G401 (cell line): ENCODE results near the gene SLC39A11. TPM values are rescaled to one million over a fixed set of nuclear protein-coding genes. Genes with fewer than 3 reads are reported as not detected.

Experiments
- DNase-seq: peaks from one replicate; pipeline ENCODE4 v3.0.0-alpha.2; 2015; ENCODE audit warnings: low spot score
- in situ Hi-C: cut with HindIII; loops from 2 replicates; pipeline ENCODE4 v1.10.0; 2016; ENCODE audit warnings: low sequenced_read_pairs, mixed read lengths
- total RNA-seq: library from RNA; depleted of rRNA; stranded (reverse); fragments of >200 nt; shearing (Covaris generic); gene quantifications from 2 replicates; pipeline ENCODE4 v1.2.3, GENCODE V29; 2014

The SLC39A11 gene
- total RNA-seq, 1 experiment from 2014 or later = 4.1 TPM

- no peak for DNase-seq
- in situ Hi-C loops = no loop called here
These were observed 474.9 kb downstream of the SLC39A11 start for GRCh38 chr17:72617557-72617956.

DNA sequence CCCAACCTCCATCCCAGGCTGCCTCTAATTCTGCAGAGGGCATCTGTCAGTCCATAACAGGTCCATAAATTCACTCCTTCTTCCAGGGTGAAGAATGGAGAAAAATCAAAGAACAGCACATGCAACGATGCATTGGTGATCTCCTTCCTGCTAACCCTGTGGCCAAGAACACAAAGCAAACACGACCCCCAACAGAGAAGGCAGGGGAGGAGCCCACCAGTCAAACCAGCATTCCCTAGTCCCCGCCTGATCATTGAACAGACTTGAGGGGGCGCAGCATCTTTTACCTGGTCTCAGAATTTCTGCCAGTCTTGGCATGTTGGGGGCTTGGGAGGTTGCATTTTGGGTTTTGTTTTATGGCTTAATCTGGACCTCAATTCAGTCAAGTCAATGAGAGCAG is 476.0 kb downstream of the SLC39A11 start:
- in situ Hi-C loops = no loop called here
- no peak for DNase-seq

- no peak for DNase-seq
- in situ Hi-C loops = no loop called here
These were observed 476.9 kb downstream of the SLC39A11 start for GRCh38 chr17:72615627-72615991.

DNA sequence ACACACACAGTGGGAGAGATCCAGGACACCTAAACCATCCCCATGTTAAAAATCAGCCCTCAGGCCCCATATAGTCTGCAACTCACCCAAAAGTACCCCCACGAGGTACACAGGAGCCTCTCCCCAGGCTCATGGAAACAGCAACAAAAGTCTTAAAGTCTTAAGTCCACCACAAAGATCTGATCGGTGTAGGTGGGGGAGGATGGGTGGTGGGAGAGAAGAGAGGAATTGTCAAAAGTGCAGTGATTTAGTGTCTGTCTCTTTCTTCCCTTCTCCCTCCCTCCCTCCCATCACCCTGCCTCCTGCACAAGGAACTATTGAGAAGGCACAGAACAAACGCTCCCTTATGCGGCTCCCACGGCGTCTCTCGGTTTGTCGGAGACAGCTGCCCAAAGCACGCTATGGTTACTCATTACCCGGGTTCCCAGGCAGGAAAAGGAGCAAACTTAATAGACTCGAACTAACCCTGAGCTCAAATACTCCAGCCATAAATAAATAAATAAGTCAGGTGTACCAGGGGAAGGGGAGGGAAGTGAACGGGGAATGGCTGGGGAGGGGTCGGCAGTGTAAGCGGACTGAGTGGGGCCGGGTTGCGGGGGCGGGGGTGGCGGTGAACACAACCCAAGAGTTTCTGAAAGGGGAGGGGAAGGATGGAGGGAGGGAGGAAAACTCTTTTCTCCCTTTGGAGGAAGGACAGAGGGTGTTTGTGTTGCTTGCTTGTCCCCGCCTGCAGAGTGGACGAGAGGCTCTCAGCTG is 477.4 kb downstream of the SLC39A11 start:
- in situ Hi-C loops = no loop called here
- DNase-seq = peak; percentile 19

GRCh38 chr17:72614476-72614870 is 478.0 kb downstream of the SLC39A11 start:
- DNase-seq = no peak
- in situ Hi-C loops = no loop called here

GRCh38 chr17:72613806-72614292 is 478.6 kb downstream of the SLC39A11 start:
- in situ Hi-C loops = no loop called here
- DNase-seq = no peak

- no peak for DNase-seq
- in situ Hi-C loops = no loop called here
These were observed 479.1 kb downstream of the SLC39A11 start for GRCh38 chr17:72613396-72613795.

- in situ Hi-C loops = no loop called here
- DNase-seq = no peak
These were observed 481.3 kb downstream of the SLC39A11 start for GRCh38 chr17:72611172-72611571.

DNA sequence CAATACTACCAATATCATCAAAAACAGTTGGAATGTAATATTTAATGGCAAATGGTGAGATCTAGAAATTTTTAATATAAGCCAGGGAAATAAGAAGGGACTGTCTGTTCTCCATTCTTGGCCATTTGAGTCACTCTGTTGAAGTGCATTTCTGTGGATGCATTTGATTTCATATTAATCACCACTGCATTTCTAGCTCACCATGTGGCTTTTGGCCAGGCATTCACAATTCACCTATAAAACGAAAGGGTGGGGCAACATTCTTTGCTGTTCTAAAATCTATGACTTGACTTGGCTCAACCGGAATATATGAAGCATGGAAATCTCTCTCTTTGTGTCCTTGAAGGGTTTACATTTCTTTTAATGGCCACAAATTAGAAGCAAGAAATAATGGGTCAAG is 483.0 kb downstream of the SLC39A11 start:
- no peak for DNase-seq
- in situ Hi-C loops = no loop called here

- in situ Hi-C loops = no loop called here
These were observed 484.1 kb downstream of the SLC39A11 start for GRCh38 chr17:72608436-72608835.

DNA sequence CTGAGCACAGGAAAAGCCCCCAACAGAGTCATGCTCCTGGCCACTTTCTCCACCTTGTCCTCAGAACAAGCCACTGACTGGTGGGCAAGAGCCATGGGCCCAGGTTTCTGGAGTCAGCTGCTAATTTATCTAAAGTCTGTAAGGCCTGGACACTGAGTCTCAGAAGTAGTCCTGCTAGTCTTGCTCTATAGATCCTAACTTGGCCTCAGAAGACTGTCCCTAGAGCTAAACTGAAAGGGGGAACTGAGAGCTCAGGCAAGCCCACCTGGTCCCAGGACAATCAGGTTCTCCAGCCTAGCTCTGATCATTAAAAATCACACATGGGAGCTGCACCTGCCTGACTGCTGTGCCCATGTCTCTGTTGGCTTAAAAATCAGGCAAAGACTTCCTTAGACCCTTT is 485.8 kb downstream of the SLC39A11 start:
- no peak for DNase-seq
- in situ Hi-C loops = no loop called here

More at GRCh38 chr17:72608436-72608835, 484.1 kb downstream of the SLC39A11 start:
- DNase-seq = no peak

DNA sequence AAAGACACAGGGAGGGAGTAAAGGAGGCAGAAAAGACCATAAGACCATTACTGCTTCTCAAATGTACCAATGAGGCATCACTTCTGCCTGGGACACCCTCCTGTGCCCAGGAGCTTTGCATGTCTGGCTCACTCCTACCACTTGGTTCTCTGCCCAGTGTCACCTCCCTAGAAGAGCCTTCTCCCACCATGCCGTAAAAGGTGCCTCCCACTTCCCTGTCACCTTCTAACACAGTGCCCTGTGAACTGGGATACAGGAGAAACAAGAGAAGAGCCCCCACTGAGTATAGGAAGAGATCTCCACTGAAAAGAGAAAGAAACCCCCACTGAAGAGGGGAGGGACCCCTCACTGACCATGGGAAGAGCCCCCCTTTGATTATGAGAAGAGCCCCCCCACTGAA is 486.9 kb downstream of the SLC39A11 start:
- no peak for DNase-seq
- in situ Hi-C loops = no loop called here

- no peak for DNase-seq
- in situ Hi-C loops = no loop called here
These were observed 488.0 kb downstream of the SLC39A11 start for GRCh38 chr17:72604518-72604917.

GRCh38 chr17:72603420-72604242 is 488.9 kb downstream of the SLC39A11 start:
- DNase-seq = no peak
- in situ Hi-C loops = no loop called here

DNA sequence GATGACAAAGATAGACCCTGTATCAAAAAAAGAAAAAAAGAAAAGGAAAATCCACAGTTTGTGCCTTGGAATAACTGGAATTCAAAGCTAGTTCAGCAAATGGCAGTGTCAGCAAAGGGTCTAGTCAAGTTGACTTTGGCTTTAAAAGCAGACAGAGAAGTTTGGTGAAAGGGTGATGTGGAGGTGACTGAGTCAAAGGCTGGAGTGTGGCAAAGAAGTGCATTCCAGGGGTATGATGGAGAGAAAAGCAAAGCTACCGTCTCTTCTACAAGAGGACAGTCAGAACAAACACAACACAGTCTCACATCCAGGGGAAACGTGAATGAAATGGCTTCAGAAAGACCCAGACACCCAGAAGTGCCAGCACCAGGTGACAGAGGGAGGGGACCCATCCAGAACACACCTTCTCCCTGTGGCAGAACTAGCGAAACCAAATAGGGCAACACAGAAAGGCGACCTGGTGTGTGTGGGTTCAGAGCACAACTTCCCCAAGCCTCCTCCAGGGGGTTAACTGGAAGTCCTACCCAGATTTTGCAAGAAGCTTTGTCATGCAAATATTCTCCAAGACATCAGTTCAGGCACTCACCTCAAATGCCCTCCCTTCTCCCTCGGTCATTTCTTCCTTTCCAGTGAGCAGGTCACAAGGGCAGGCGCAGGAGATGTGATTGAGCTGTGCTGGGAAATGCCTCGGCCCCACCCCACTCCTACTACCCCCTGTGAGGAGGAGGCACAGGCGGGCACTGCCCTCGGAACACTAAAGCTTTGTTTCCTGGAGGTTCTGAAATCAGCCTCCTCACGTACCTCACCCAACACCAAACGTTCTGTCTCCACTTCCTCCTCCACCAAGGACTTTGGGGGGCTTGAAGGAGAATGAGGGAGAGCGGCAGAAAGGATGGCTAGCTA is 489.7 kb downstream of the SLC39A11 start:
- DNase-seq = no peak
- in situ Hi-C loops = no loop called here

- DNase-seq = no peak
- in situ Hi-C loops = no loop called here
These were observed 491.6 kb downstream of the SLC39A11 start for GRCh38 chr17:72600934-72601333.

DNA sequence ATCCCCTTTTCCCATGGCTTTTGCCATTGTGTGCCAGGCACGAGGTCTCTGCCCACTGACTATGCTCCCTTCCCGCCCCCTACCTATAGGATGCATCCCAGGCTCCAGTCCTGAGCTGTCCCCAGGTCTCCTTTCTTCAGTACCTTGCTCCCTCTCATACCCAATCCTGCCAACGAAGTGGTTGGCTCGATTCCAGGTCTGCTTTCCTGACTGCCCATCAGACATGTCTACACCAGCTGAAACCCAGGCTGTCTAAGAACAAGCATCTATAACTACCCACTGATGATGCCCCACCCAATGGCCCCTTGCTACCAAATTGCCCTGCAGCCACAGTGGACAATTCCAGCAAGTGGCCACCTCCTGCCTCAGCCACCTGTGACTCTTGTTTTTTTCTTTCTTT is 492.6 kb downstream of the SLC39A11 start:
- in situ Hi-C loops = no loop called here
- DNase-seq = no peak

DNA sequence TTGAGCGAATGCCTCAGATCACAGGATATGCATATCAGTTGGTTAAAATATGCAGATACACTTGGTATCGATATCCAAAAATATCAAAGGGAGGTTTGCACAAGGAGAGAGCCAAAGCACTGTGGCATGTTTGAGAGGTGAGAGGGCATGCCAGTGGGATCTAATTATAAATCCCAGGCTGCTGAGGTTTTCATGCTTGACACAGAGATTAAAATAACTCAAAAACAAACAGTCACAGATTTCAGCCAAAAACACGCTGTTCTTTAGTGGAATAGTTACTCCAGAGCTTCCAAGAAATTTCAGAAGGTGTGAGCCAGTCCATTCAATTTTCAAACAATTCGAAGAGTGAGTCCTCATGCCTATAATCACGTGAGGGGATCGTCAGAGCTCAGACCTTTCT is 493.8 kb downstream of the SLC39A11 start:
- DNase-seq = no peak
- in situ Hi-C loops = no loop called here

- in situ Hi-C loops = no loop called here
- no peak for DNase-seq
These were observed 495.0 kb downstream of the SLC39A11 start for GRCh38 chr17:72597354-72598087.
